ENCODE data around the gene RNF5.
A peak's percentile ranks its signal among the peaks of the same experiment; 100 is the strongest.

RNF5 gene

DNA sequence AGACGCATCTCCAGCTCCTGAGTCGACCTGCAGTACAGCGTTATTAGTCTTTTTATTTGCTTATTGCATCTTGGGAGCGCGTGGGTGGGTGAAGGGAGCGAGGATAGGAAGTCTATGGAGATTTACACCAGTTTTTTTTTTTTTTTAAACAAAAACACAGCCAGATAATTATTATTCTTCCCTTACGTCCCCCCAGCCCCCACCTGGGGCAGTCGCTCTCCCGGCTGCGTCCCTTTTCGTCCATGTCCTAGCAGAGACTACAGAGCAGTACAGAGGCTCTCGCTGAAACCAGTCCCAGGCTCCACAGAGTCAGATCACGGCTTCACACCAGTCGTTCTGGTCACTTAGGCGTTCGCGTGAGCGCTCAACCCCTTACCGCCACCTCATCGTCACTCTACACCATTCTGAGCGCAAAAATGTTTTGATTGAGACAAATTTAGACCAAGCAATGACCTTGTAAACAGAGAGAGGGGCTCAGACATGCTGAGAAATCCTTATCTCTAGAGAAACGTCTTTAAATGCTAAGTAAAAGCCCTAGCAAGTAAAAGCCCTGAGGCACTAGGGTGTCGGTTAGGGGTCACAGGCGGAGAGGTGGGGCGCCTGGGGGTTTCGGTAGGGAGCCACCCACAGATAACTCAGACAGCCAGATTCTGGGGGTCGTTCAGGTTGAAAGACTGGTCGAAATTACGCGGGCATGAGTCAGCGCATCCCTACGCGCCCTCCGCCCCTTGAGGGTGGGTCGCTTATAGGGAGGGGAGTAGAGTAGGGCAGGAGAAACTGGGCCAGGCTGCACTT is 25.2 kb upstream of the RNF5 start:
- peak; percentile 31 for DNase-seq

DNA sequence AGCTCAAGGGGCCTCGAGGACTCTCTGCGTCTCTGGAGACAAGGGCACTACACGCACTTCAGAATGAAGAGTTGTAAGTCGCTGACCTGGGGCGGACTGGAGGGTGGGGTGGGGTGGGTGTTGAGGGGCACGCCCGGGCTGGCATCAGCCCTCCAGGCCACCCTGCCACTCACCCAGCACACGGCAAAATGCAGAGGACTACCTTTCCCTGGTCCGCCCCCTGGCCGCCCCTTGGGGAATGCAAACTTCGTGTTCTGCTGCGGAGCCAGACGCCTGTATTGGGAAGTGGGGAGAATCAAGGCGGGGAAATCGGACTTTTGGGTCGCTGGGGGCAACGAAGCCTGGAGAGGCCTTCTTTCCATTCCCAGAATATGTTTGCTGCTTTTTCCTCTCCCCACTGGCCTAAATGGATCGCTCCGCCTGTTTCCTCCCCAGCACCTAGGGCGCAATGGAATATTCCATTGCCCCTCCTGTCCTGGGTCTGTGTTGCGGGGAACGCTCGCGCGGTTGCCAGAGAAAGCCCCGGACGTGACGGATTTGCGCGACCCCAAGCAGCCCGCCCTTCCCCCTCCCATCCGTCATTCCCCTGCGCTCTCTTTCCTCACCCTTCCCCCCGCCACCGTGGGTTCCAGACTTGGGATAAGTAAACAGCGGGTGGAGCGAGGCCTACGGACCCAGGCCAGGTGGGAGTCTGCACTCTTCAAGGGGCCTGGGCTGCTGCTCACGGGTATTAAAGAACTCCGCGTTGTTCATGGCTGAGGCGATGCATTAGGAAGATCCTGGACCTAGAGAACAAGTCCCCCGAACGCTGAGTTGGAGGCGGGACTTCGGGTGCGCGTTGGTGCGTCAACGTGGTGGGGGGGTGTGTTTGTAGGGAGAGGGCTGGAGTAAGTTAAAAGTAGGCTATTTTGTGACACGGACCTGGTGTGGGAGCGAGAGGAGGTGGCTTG is 24.4 kb upstream of the RNF5 start, which contains the start of gene PPT2:
Gene PPT2 (plus strand): TSS at position 578 of the 950 bp plus-strand sequence. CDS start 454 bp downstream, outside the sequence.
- DNase-seq = peak; percentile 93

DNA sequence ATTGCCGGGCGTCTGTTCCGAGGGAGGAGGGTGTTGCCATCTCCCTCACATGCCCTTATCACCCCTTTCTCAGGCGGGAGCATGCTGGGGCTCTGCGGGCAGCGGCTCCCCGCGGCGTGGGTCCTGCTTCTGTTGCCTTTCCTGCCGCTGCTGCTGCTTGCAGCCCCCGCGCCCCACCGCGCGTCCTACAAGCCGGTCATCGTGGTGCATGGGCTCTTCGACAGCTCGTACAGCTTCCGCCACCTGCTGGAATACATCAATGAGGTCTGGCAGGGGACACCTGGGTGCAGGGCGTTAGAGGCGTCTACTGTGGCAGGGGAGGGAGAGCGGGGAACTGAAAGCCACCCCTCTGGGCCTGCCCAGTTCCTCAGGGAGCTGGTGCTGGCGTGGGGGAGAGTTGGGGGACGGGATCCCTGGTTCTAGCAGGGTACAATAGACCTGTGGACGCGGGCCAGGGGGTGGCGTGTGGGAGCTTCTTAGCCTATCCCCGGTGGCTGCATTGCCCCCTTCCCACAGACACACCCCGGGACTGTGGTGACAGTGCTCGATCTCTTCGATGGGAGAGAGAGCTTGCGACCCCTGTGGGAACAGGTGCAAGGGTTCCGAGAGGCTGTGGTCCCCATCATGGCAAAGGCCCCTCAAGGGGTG is 23.6 kb upstream of the RNF5 start:
- peak; percentile 53 for DNase-seq

DNA sequence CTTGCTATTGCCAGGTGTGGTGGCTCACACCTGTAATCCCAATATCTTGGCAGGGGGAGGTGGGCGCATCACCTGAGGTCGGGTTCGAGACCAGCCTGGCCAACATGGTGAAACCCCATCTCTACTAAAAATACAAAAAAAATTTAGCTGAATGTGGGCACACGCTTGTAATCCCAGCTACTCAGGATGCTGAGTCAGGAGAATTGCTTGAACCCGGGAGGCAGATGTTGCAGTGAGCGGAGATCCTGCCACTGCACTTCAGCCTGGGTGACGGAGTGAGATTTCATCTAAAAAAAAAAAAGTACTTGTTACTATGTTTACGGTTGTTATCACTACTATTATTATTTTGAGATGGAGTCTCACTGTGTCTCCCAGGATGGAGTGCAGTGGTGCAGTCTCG is 21.3 kb upstream of the RNF5 start:
- DNase-seq = no peak

DNA sequence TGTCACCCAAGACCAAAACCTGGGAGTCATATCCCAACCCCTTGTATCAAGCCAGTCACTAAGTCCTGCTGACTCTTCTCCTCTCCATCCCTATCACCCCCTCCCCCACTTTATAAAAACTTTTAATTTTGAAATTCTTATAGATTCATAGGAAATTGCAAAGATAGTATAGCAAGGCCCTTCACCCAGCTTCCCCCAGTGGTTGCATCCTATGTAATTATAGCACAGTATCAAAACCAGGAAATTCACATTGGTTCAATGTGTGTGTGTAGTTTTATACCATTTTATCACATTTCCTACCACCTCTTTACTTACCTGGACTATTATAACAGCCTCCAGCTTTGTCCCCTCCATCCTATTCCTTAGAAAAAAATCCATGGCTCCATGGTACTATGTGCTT is 20.2 kb upstream of the RNF5 start:
- no peak for DNase-seq

DNA sequence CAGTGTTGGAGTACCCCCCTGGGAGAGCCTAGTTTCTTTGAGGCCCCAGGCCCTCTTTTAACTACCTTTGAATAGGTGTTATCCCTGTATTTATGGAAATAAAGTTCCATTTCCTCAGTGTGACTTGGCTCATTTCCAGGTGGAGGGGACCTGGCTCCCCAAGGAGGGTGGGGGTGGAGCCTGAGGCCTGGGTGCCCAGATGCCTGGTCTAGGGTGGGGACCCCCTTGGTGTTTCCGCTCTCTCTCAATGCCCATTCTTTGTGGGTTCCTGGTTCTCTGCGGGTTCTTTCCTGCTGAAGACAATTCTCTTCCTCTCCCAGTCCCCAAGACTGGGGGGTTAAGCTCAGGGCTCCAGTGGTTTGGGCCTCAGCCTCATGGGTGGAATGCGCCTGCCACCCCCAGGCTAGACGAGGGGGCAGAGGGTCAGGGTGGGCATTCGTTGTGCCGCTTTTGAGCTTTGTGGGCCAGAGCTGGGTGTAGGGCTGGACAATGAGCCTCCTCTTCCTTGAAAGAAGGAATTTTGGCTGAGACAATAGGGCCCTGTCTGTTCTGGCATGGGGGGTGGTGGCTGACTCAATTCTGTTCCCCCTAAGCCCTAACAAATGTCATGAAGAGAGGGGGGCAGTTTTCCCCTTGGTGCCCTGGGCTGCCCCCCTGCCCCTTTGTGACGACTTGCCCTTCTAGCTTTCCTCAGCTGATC is 14.5 kb upstream of the RNF5 start:
- no peak for DNase-seq

DNA sequence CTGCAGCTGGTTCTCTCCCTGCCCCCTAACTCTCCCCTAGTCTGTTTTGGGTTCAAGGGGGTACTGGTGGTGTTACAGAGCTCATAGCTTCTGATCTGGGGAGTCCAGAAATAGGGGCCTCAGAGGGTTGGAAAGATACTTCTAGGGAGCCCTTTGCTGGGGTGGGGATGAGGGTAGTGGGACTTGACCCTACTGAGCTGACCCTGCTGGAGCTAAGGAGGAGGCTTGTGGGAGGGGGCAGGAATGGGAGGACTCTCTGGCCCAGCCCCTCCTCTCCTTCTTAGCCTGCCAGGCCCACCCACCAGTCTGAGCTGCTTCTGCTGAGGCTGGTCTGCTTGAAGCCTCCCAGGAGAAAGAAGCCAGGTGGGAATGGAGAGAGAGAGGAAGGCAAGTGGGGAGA is 13.9 kb upstream of the RNF5 start, which contains the start of gene EGFL8:
Gene EGFL8 (plus strand): TSS at position 301 of the 400 bp plus-strand sequence. CDS start 1,571 bp downstream, outside the sequence.
- DNase-seq = no peak

DNA sequence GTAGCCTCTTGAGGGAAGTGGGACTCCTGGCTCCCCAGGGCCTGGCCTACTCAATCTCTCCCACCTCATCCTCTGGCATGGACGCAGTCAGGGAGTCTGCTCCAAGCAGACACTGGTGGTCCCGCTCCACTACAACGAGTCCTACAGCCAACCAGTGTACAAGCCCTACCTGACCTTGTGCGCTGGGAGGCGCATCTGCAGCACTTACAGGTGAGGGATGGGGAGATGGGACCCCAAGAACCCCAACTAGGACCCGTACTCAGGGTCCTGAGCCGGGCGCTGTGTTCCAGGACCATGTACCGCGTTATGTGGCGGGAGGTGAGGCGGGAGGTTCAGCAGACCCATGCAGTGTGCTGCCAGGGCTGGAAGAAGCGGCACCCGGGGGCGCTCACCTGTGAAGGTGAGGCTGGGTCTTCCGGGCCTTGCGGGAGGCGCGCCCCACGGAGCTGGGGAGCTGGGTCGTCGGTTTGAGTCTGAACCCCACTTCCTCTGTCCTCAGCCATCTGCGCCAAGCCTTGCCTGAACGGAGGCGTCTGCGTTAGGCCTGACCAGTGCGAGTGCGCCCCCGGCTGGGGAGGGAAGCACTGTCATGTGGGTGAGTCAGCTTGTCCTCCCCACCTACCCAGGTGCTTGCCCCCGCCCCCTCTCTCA is 11.7 kb upstream of the RNF5 start:
- no peak for DNase-seq

DNA sequence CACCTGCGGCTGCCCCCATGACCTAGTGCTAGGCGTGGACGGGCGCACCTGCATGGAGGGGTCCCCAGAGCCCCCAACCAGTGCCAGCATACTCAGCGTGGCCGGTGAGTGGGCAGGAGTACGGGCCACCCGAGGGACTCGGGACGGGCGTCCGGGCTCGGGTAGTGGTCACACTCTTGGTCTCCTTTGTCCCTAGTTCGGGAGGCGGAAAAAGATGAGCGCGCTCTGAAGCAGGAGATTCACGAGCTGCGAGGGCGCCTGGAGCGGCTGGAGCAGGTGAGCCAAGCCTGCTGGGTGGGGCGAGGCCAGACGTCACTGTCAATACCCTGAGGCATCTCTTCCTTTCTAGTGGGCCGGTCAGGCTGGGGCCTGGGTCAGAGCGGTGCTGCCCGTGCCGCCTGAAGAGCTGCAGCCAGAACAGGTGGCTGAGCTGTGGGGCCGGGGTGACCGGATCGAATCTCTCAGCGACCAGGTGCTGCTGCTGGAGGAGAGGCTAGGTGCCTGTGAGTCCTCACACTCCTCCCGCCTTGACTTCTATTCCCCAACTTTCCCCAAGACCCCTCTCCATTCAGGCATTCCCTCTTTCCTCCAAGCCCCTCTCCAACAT is 10.9 kb upstream of the RNF5 start:
- no peak for DNase-seq

DNA sequence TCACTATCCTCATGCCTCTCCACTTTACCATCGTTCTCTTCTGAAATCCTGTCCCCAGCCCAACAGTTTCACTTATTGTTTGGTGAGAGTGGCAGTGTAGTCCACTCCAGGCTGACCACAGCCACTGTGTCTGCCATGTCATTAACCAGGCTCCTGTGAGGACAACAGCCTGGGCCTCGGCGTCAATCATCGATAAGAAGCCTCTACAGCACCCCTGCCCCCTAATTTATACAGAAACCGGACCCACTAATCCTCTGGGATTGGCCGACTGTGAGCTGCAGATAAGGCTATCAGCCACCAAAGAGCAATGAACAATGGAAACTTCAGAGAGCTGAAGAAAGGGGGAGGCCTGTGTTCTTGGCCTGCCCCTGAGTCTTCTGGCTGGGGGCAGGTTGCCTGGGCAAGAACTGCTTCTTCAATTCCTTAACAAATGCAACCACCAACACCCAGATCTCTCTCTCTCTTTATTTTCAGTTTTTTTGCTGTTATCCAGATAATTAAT is 10.4 kb upstream of the RNF5 start:
- no peak for DNase-seq

DNA sequence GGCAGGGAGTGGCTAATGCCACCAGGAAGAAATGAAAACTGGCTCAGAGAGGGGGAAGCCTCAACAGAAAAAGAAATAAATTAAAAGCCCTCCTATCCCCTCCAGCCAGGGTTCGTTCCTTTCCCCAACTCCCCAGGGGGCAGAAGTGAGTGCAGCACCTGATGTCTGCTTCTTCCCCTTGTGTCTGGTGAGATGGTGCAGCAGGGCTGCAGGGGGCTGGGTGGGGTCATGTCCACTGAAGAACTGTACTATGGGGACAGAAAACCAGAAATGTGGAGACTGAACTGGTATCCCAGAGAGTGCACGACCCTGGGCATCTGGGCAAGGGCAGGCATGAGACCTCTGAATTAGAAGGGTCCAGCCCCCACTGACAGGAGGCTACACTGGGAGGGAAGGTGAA is 9.9 kb upstream of the RNF5 start:
- no peak for DNase-seq

DNA sequence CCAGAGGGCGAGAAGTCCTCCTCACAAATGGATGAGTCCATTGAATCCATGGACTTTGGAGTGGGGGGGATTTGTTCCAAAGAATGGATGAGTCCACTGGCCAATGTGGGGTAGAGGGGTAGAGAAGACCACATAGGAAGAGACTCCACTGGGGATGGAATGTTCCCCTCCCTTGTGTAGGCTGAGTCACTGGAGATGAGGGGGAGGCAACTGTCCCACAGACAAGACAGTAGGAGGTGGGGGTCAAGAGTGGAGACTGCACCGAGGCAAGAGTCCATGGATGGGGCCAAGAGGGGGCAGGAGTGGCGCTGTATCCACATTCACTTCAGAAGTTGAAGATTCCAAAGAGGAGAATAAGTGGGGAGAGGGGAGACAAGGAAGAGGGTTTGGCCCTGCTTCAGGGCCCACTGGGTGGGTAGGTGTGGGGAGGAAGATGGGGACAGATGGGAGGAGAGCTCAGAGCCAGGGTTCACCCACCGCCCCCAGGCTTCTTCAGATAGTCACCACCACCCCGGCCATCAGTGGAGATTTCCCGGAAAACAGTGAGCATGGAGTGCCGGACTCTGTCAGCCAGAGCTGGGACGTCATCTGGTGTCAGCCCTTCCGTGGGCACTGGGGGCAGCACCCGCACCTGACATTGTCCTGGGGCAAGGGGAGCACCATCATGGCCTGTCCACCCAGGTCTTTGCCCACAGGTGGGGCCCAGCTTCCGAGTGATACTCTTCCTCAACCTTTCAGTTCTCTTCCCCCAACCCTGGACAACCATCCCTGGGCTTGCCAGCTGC is 9.2 kb upstream of the RNF5 start:
- DNase-seq = no peak

DNA sequence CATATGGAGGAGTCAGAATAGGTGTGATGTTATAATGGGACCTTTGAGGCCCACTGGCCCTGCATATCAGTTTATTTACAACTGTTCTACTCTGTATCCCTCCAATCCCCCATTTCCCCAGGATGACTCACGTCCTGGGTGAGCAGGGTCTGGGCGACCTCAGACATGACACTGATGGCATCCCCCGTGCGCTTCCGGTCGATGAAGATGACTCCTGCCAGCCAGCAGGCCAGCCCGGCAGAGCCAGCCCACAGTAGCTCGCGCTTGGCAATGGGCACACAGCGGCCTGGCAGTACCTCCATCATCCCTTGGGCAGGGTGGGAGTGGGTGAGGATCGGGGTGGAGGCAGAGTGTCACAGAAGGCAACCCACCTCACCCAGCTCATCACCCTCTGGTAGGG is 7.9 kb upstream of the RNF5 start:
- DNase-seq = no peak

DNA sequence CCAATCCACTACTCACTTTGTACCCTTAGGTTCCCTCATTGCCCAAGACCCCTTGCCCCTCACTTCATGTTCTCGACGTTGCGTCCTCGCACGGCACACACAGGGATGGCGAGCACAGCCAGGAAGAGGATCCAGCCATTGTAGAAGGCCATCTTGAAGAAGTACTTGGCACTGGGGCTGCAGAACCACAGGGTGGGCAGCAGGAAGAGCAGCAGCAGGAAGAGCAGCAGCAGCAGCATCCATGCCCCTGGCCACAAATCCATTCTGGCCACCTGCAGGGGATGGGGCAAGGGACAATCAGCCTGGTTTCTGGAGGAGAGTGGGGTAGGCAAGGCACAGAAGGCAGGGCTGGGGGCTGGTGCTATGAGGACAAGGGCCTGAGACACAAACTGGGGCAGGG is 7.0 kb upstream of the RNF5 start:
- DNase-seq = no peak

DNA sequence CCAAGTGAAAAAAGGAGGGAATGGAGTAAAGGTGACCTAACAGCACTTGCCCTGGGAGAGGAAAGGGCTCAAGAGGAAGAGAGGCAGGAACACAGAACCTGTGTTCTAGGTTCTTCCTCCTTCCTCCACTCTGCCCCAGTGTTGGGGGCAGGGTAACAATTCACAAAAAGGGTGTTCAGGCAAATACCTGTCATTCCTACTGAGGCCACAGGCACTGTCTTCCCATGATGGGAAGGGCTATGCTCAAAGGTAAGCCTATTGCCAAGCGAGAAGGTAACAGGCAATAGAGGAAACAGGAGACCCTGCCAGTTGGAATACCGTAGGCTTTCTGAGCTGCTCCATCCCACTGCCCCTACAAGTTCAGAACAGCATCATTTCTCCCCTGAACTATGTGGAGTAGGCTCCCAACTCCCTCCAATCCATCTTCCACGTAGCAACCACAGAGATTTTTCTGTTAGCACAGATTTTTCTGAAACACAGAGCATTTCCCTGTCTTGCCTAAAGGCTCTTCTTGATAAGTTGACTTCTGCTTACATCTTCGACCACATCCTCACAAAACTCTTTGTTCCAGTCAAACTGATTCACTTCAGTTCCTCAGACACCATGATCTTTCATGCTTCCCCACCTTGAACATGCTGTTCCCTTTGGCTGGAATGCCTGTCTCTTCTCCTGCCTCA is 5.0 kb upstream of the RNF5 start:
- no peak for DNase-seq

DNA sequence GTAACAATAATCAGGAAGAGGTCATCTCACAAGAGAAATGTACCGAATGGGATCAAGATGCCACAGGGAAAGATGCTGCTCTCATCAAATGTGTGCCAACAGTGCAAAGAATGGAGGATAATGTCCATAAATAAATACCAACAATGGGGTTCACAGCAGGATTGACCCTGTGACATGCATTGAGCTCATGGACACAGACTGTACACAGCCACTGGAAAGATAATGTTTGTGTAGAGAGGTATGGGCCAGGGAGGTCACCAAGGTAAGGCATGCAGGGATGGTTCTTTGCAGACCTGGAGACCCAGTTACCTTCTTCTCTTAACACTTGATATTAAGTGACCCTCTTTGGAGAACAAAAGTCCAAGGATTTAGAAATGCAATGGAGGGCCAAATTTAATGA is 3.8 kb upstream of the RNF5 start:
- DNase-seq = no peak

DNA sequence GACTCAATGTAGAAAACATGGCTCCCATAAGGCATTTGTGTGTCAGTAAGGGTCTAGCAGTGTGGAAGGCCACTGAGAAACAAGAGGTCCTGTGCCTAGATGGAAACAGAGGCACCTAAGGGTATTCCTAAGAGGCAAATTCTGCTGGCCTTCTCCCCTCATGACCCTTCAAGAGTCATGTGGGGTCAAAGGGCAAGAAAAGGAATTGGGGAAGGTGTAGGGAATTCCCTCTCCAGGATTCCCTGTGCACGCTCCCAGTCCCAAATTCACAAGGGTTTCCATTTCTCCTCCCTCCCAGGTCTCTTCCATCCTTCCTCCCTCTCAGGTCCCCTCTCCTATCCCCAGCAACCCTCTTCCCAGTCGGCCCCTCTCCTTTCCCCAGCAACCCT is 2.9 kb upstream of the RNF5 start:
- no peak for DNase-seq

DNA sequence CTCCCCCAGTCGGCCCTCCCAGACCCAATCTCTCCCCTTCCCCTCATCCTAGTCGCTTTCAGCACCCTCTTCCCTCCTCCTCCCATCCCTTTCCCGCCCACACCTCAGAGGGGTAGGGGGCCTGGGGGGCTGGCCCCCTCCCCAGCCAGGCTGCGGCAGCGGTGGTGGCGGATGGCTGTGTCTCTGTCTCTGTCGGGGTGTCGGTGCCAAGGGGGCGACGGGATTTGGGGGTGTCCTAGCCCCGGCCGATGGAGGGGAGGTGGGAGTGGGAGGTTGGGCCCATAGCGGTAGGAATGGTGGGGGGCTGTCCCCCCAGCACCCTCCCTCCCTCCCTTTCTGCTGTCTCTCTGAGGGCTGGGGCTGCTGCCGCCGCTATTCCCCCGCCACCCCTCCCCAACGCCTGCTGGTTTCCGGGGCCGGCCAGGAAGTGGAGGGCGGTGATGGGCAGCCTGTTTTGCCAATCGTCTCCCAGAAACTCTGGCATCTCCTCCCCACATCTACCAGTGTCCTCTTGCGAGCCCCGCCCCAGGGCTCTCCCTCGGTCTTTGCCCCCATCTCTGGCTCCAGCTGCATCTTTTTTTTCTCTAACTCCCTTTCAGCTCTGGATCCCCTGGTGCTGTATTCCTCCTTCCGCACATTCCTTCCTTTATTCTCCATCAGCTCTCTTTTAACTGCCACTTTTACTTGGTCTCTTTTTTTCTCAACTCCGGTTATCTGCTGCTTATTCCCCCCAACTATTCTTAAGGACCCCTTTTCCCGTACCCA is 2.3 kb upstream of the RNF5 start, which contains the start of gene AGPAT1:
Gene AGPAT1 (minus strand): TSS at position 374 of the 765 bp plus-strand sequence. CDS start 4,588 bp downstream, outside the sequence.
- peak; percentile 94 for DNase-seq

All from HCEC 1CT (cell line).